ENCODE results near the gene TREML1. TPM values are rescaled to one million over a fixed set of nuclear protein-coding genes. Genes with fewer than 3 reads are reported as not detected.

TREML1 gene
- total RNA-seq, 1 experiment from 2014 or later, result not detected

GRCh38 chr6:41170547-41171160, 16.5 kb upstream of the TREML1 start:
- no peaks in the 10 kb centered on the region for H3K79me2 ChIP-seq (ENCODE audit: low read depth)
- no peaks in the 10 kb centered on the region for H3K36me3 ChIP-seq (ENCODE audit: low read depth)
- no peaks in the 10 kb centered on the region for H3F3A ChIP-seq (ENCODE audit: insufficient read depth, low read depth)
- H4K20me1 ChIP-seq (ENCODE audit: insufficient read depth), result no peaks in the 10 kb centered on the region; the same call in 1 of the 2 replicates
- H3K4me2 ChIP-seq, result no peak overlapping the region
- no peaks in the 10 kb centered on the region for H3K9me2 ChIP-seq (ENCODE audit: insufficient read depth)
- TF ChIP-seq CTCF (conservative IDR thresholded peaks at IDR 0.05), result no peak
- TF ChIP-seq EZH2 (IDR thresholded peaks at IDR 0.05; ENCODE audit: low read depth), result no peak
- H3K4me3 ChIP-seq, result no peak overlapping the region
- no peak overlapping the region for H3K27ac ChIP-seq
- ChIA-PET CTCF (no interaction called here), POLR2A (ENCODE audit: unreplicated experiment) (no interaction called here)
- H3K27me3 ChIP-seq (ENCODE audit: insufficient read depth, low read depth), result peaks cover 22% of the 10 kb centered on the region
- DNase-seq, result no peak
- H3K4me1 ChIP-seq (replicated peaks; ENCODE audit: insufficient read depth), result no peaks in the 10 kb centered on the region
- intact Hi-C loops (cut with micrococcal nuclease; ENCODE audit: unreplicated experiment), result no loop called here
- BruUV-seq (replicated peaks), result no TSS peak
- H2AFZ ChIP-seq, result no peak overlapping the region
- no peaks in the 10 kb centered on the region for H3K9me3 ChIP-seq (ENCODE audit: insufficient read depth, low read depth)

- POLR2A ChIA-PET (ENCODE audit: unreplicated experiment), result no interaction called here
- H4K20me1 ChIP-seq (ENCODE audit: insufficient read depth), result no peaks in the 10 kb centered on the region; the same call in 1 of the 2 replicates
- intact Hi-C loops (cut with micrococcal nuclease; ENCODE audit: unreplicated experiment), result no loop called here
These were observed 13.2 kb upstream of the TREML1 start for GRCh38 chr6:41167173-41167963.

GRCh38 chr6:41164551-41165120, 10.5 kb upstream of the TREML1 start:
- Histone ChIP-seq H3K4me1 (replicated peaks; ENCODE audit: insufficient read depth) (no peaks in the 10 kb centered on the region), H3K9me3 (ENCODE audit: insufficient read depth, low read depth) (no peaks in the 10 kb centered on the region), H2AFZ (no peak overlapping the region), H4K20me1 (ENCODE audit: insufficient read depth) (no peaks in the 10 kb centered on the region; the same call in 1 of the 2 replicates), H3K4me2 (no peak overlapping the region), H3K9me2 (ENCODE audit: insufficient read depth) (no peaks in the 10 kb centered on the region), H3K27ac (no peak overlapping the region), H3K4me3 (no peak overlapping the region), H3F3A (ENCODE audit: insufficient read depth, low read depth) (no peaks in the 10 kb centered on the region), H3K27me3 (ENCODE audit: insufficient read depth, low read depth) (peaks cover 68% of the 10 kb centered on the region), H3K79me2 (ENCODE audit: low read depth) (no peaks in the 10 kb centered on the region), H3K36me3 (ENCODE audit: low read depth) (no peaks in the 10 kb centered on the region)
- DNase-seq, result no peak
- ChIA-PET POLR2A (ENCODE audit: unreplicated experiment) (no interaction called here), CTCF (no interaction called here)
- TF ChIP-seq CTCF (conservative IDR thresholded peaks at IDR 0.05), result no peak
- no peak for TF ChIP-seq EZH2 (IDR thresholded peaks at IDR 0.05; ENCODE audit: low read depth)
- BruUV-seq (replicated peaks), result no TSS peak
- intact Hi-C loops (cut with micrococcal nuclease; ENCODE audit: unreplicated experiment), result no loop called here

More at GRCh38 chr6:41167173-41167963, 13.2 kb upstream of the TREML1 start:
- Histone ChIP-seq H3K4me2 (no peak overlapping the region), H3K36me3 (ENCODE audit: low read depth) (no peaks in the 10 kb centered on the region), H3K4me3 (no peak overlapping the region), H3K9me2 (ENCODE audit: insufficient read depth) (no peaks in the 10 kb centered on the region), H3K79me2 (ENCODE audit: low read depth) (no peaks in the 10 kb centered on the region), H3K9me3 (ENCODE audit: insufficient read depth, low read depth) (no peaks in the 10 kb centered on the region), H3F3A (ENCODE audit: insufficient read depth, low read depth) (no peaks in the 10 kb centered on the region), H3K4me1 (replicated peaks; ENCODE audit: insufficient read depth) (no peaks in the 10 kb centered on the region), H3K27ac (no peak overlapping the region), H2AFZ (no peak overlapping the region), H3K27me3 (ENCODE audit: insufficient read depth, low read depth) (peaks cover 43% of the 10 kb centered on the region)
- CTCF ChIA-PET, result no interaction called here
- no TSS peak for BruUV-seq (replicated peaks)
- TF ChIP-seq CTCF (conservative IDR thresholded peaks at IDR 0.05), result no peak
- TF ChIP-seq EZH2 (IDR thresholded peaks at IDR 0.05; ENCODE audit: low read depth), result no peak
- DNase-seq, result no peak

All from PC-9 (cell line).